Activated naive CD4-positive, alpha-beta T cell treated with anti-CD3 and anti-CD28 coated beads for 36 hours (primary cell): Measurements from ENCODE around the gene C13orf46. TPM values are rescaled to one million over a fixed set of nuclear protein-coding genes. Genes with fewer than 3 reads are reported as not detected.

Experiments
- CTCF ChIA-PET: fragments of 350-600 bp; sonication (Branson Sonifier 250); formaldehyde crosslinking; loops from one replicate; lab custom pipeline; 2021; ENCODE audit warnings: antibody characterized with exemption; lab: Charles Lee
- DNase-seq: peaks from one replicate; pipeline ENCODE4 v3.0.0-alpha.2; 2020
- H3K27ac Mint-ChIP-seq: one replicate; pipeline ENCODE4 v1.8.0; 2021; ENCODE audit warnings: mild to moderate bottlenecking, mixed read lengths
- H3K27me3 Mint-ChIP-seq: one replicate; pipeline ENCODE4 v1.8.0; 2021; ENCODE audit warnings: low read depth, mixed read lengths
- H3K36me3 Mint-ChIP-seq: one replicate; pipeline ENCODE4 v1.8.0; 2021; ENCODE audit warnings: low read depth, mixed read lengths
- H3K4me1 Mint-ChIP-seq: one replicate; pipeline ENCODE4 v1.8.0; 2021; ENCODE audit warnings: low read depth, mixed read lengths
- H3K4me3 Mint-ChIP-seq: one replicate; pipeline ENCODE4 v1.8.0; 2021; ENCODE audit warnings: mild to moderate bottlenecking, moderate library complexity, mixed read lengths
- H3K9me3 Mint-ChIP-seq: one replicate; pipeline ENCODE4 v1.8.0; 2021; ENCODE audit warnings: mixed read lengths
- intact Hi-C: fragments of 100-400 bp; cut with micrococcal nuclease; formaldehyde crosslinking; loops from one replicate; pipeline ENCODE4 v1.15.1; 2023
- total RNA-seq, 2 experiments: library from RNA; stranded (reverse); gene quantifications; one replicate each; pipeline ENCODE4 v1.2.3, GENCODE V29; 2021

The C13orf46 gene
- total RNA-seq, 2 experiments from 2014 or later, result 1.7 to 1.8 TPM

DNA sequence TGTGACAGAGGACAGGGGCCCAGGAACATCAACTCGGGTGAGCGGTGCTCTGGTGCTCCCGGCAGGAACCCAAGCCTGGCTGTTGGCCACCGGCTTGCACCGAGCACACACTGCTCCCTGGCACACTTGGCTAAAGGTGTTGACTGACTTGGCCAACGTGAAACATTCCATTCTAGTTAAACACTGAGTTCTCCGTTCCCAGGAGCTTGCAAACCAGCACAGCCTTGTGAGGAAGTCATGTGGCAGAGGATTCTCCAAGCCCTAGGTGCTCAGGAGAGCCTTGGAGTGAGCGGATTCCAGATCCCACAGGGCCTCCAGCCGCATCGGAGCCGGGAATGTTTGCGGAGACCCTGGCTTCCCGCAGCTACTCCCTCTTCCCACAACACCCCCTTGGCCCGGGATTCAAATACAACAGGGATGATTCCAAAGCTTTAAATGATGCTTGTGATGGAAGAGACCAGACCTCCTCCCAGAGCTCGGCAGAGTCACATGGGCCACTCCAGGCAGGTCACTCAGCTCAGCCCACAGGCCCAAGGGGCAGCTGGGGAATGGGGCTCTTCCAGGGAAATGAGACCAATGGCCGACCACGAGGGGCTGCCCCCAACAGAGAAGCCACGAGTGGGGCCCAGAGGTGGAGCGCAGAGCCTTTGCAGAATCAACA is 2.9 kb downstream of the C13orf46 start:
- intact Hi-C loops, result no loop called here
- Mint-ChIP-seq H3K27me3 (no peaks in the 10 kb centered on the region), H3K9me3 (no peaks in the 10 kb centered on the region), H3K4me1 (no peaks in the 10 kb centered on the region), H3K4me3 (no peak overlapping the region), H3K36me3 (peaks cover 9% of the 10 kb centered on the region), H3K27ac (no peak overlapping the region)
- DNase-seq, result no peak
- CTCF ChIA-PET, result no interaction called here

DNA sequence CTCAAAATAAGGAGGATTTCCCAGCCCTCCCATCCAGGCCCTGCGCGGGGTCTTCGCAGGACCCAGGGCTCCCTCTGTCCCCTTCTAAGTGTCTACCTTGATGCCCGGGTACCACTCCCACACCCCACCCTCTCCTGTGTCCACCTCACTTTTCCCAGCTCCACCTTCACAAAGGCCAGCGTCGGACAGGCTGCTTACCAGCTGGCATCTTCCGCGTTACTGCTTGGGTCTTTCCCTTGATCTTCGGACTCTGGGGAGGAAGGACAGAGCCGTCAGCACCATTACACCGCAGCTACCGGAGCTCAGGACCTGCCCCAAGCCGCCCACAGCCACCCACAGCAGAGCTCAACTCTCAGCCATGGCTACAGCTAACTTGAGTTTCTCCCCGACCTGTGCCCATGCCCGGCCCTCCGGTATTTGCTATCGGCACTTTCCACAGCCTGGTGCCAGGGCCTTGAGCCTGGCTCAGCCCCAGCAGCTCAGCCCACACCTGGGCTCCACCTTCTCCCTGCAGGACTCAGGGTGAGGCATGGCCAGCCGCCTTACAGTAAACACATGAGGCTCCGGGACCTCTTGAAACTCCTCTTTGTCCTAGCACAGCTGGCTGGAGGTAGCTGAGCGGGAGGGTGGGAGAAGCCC is 3.8 kb downstream of the C13orf46 start:
- no peaks in the 10 kb centered on the region for H3K4me1 Mint-ChIP-seq
- CTCF ChIA-PET, result interaction anchor here (0.6 to 0.7 kb wide), 2 partner anchors 146 to 1085 kb away, joined by 3 read pairs; no protein-coding TSS in a partner anchor
- no peak overlapping the region for H3K4me3 Mint-ChIP-seq
- H3K36me3 Mint-ChIP-seq, result peaks cover 3% of the 10 kb centered on the region
- H3K27me3 Mint-ChIP-seq, result no peaks in the 10 kb centered on the region
- no peak for DNase-seq
- intact Hi-C loops, result no loop called here
- H3K9me3 Mint-ChIP-seq, result no peaks in the 10 kb centered on the region
- no peak overlapping the region for H3K27ac Mint-ChIP-seq

DNA sequence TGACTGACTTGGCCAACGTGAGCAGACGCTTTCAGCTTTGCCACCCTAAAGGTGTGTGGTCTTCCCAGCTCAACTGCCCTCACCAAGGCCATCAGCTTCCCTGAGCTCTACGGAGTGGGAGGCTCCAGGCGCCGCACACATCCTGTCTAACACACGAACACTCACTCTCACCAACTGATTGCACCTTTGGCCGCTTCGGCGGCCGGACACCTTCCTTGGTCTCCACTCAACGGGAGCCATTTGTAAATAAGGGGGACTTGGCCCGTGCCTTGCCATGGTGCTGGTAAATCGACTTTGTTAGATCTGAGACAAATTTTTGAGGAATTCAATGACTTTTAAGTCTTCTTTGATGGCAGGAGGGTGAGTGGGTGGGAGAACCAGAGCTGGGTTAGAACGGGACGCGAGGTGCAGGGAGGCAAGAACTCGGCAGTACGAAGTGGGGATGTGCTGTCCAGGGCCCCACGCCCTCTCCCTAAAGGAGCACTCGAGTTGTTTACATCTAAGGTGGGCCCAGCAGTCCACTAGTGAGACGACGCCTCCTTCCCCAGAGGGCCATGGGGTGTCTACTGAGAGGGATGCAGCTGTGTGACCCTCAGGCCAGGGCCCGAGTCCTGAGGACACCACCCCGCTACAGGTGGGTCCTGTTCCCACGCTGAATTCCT is 4.4 kb downstream of the C13orf46 start:
- Mint-ChIP-seq H3K27me3 (no peaks in the 10 kb centered on the region), H3K4me3 (no peak overlapping the region), H3K36me3 (peaks cover 3% of the 10 kb centered on the region), H3K27ac (no peak overlapping the region), H3K9me3 (no peaks in the 10 kb centered on the region), H3K4me1 (no peaks in the 10 kb centered on the region)
- intact Hi-C loops, result no loop called here
- no peak for DNase-seq
- CTCF ChIA-PET, result interaction anchor here (0.6 to 0.7 kb wide), 2 partner anchors 145 to 1084 kb away, joined by 3 read pairs; no protein-coding TSS in a partner anchor

DNA sequence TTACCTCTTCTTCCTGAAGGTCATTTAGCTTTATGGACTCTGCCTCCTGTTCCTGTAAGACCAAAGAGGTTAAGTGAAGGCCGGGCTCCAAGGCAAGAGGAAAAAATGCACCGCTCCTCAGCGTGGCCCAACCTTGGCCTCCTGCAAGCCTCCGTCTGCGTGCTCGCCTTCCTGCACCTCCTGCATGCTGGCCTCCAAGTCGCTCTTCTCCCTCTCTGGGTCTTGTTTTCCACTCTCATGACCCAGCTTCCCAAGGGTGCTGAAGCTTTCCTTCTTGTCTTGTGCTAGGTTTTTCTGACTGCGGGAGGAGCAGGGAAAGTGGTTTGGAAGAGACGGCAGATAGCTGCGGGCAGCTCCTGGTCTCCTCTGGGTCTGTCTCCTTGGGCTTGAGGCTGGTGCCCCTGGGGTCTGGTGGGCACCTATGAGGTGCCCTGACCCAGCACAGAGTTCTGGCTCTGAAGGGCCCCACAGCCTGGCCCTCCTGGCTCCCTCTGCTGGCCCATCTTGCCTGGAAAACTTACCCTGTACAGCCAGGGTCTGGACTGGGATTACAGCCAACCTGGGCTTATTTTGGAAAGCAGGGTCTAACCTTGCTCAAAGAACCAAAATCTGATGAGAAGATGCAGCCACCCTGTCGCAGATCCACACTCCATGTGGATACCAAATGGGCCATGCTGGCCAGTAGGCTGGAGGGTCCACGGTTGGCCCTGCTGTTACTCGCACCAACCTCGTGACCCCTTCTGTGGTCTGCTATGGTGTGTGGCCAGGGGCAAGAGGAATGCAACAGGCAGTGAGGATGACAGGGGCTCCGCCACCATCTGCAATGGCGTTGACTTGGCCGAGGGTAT is 5.2 kb downstream of the C13orf46 start:
- H3K27me3 Mint-ChIP-seq, result no peaks in the 10 kb centered on the region
- H3K9me3 Mint-ChIP-seq, result no peaks in the 10 kb centered on the region
- CTCF ChIA-PET, result no interaction called here
- no peak overlapping the region for H3K4me3 Mint-ChIP-seq
- H3K27ac Mint-ChIP-seq, result no peak overlapping the region
- DNase-seq, result no peak
- intact Hi-C loops, result no loop called here
- no peaks in the 10 kb centered on the region for H3K4me1 Mint-ChIP-seq
- H3K36me3 Mint-ChIP-seq, result peaks cover 3% of the 10 kb centered on the region

DNA sequence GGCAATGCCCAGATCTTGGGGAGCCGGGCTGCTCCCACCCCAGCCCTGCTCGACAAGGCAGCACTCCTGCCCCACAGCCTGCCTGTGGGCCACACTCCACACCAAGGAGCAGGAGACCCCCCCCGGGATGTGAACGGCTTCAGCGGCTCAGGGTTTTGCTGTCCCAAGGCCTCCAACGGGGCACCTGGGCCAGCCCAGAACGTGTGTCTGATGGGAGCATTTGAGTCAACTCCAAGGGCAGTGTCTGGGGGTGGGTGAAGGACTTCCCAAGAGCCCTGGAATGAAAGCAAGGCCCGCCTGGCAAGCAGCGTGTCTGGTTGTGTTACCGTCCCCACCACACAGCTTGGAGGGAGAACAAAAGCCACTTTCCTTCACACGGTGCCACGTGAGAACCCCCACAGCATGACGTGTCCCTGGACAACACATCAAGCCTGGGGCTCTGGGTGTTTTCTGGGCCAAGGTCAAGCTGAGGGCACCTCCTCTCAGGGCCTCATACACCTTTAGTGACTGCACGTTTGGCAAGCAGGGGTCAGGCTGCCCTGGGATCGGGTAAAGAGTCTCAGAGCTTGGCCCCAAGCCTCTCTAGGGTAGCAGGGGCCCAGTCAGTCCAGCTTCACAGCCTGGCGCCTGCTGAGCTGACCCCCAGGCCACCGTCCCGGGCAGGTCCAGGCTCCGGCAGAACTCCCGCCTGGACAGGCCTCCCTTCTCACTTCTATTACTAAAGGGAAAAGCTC is 6.0 kb downstream of the C13orf46 start:
- no peak for DNase-seq
- no peak overlapping the region for H3K27ac Mint-ChIP-seq
- H3K9me3 Mint-ChIP-seq, result no peaks in the 10 kb centered on the region
- peaks cover 3% of the 10 kb centered on the region for H3K36me3 Mint-ChIP-seq
- H3K4me3 Mint-ChIP-seq, result no peak overlapping the region
- no peaks in the 10 kb centered on the region for H3K4me1 Mint-ChIP-seq
- H3K27me3 Mint-ChIP-seq, result no peaks in the 10 kb centered on the region
- CTCF ChIA-PET, result interaction anchor here (0.7 to 1.2 kb wide), 2 partner anchors 12 to 104 kb away, joined by 3 read pairs; no protein-coding TSS in a partner anchor
- intact Hi-C loops, result no loop called here

GRCh38 chr13:113967206-113967720 is 6.6 kb downstream of the C13orf46 start:
- Mint-ChIP-seq H3K9me3 (no peaks in the 10 kb centered on the region), H3K27me3 (no peaks in the 10 kb centered on the region), H3K4me3 (no peak overlapping the region), H3K36me3 (peaks cover 3% of the 10 kb centered on the region), H3K4me1 (no peaks in the 10 kb centered on the region), H3K27ac (no peak overlapping the region)
- CTCF ChIA-PET, result interaction anchor here (1.2 kb wide), 1 partner anchor 12 kb away, joined by 3 read pairs; no protein-coding TSS in a partner anchor
- DNase-seq, result no peak
- intact Hi-C loops, result no loop called here

GRCh38 chr13:113965968-113966884 is 7.7 kb downstream of the C13orf46 start:
- Mint-ChIP-seq H3K27me3 (no peaks in the 10 kb centered on the region), H3K27ac (no peak overlapping the region), H3K4me3 (no peak overlapping the region), H3K4me1 (no peaks in the 10 kb centered on the region), H3K36me3 (peaks cover 3% of the 10 kb centered on the region), H3K9me3 (no peaks in the 10 kb centered on the region)
- DNase-seq, result no peak
- intact Hi-C loops, result no loop called here
- CTCF ChIA-PET, result interaction anchor here (1.2 kb wide), 1 partner anchor 13 kb away, joined by 3 read pairs; no protein-coding TSS in a partner anchor

GRCh38 chr13:113965383-113965874 is 8.4 kb downstream of the C13orf46 start:
- intact Hi-C loops, result no loop called here

GRCh38 chr13:113964251-113964995 is 9.5 kb downstream of the C13orf46 start:
- CTCF ChIA-PET, result no interaction called here
- no peak overlapping the region for H3K4me3 Mint-ChIP-seq
- intact Hi-C loops, result no loop called here
- no peak for DNase-seq
- H3K4me1 Mint-ChIP-seq, result no peaks in the 10 kb centered on the region
- H3K9me3 Mint-ChIP-seq, result peaks cover 9% of the 10 kb centered on the region
- H3K27ac Mint-ChIP-seq, result no peak overlapping the region
- H3K27me3 Mint-ChIP-seq, result no peaks in the 10 kb centered on the region
- H3K36me3 Mint-ChIP-seq, result peaks cover 12% of the 10 kb centered on the region

More at GRCh38 chr13:113965383-113965874, 8.4 kb downstream of the C13orf46 start:
- Mint-ChIP-seq H3K27ac (no peak overlapping the region), H3K4me1 (no peaks in the 10 kb centered on the region), H3K27me3 (no peaks in the 10 kb centered on the region), H3K36me3 (peaks cover 5% of the 10 kb centered on the region), H3K9me3 (peaks cover 2% of the 10 kb centered on the region), H3K4me3 (no peak overlapping the region)
- CTCF ChIA-PET, result no interaction called here
- no peak for DNase-seq

DNA sequence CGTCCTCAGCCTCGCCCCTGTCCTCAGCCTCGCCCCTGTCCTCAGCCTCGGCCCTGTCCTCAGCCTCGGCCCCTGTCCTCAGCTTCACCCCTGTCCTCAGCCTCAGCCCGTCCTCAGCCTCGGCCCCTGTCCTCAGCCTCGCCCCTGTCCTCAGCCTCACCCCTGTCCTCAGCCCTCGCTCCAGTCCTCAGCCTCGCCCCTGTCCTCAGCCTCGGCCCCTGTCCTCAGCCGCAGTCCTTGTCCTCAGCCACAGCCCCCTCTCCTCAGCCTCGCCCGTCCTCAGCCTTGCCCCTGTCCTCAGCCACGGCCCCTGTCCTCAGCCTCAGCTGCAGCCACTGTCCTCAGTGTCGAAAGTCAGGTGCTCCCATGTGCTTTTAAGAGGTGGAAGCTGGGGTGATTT is 10.5 kb downstream of the C13orf46 start:
- Mint-ChIP-seq H3K27ac (no peak overlapping the region), H3K9me3 (peaks cover 17% of the 10 kb centered on the region), H3K4me3 (no peak overlapping the region), H3K4me1 (peaks cover 3% of the 10 kb centered on the region), H3K36me3 (peaks cover 17% of the 10 kb centered on the region), H3K27me3 (no peaks in the 10 kb centered on the region)
- CTCF ChIA-PET, result no interaction called here
- DNase-seq, result no peak
- intact Hi-C loops, result no loop called here
